Gastroesophageal sphincter (tissue), 4 donors: ENCODE data around the gene GPR160. TPM values are rescaled to one million over a fixed set of nuclear protein-coding genes. Genes with fewer than 3 reads are reported as not detected.

Experiments used
- ATAC-seq: fragments of 150-250 bp; one replicate; pipeline ENCODE4 v1.9.1; 2016; ENCODE audit warnings: mild to moderate bottlenecking, moderate library complexity
- H3K27ac ChIP-seq, 4 donors: fragments of 200-600 bp; sonication (generic) in 3 of 4; 1 replicate in 3 of 4; 2 replicates in 1 of 4; pipeline ENCODE4 v1.5.1; 2016 to 2019
- H3K27me3 ChIP-seq: fragments of 200-600 bp; sonication (generic); one replicate; pipeline ENCODE4 v1.5.1; 2019
- H3K36me3 ChIP-seq, 2 donors: fragments of 200-600 bp; sonication (generic); one replicate each; pipeline ENCODE4 v1.5.1; 2019; ENCODE audit warnings: control low read depth in 1 of 2
- H3K4me1 ChIP-seq, 3 donors: fragments of 200-600 bp; sonication (generic); 1 replicate in 2 of 3; 2 replicates in 1 of 3; pipeline ENCODE4 v1.5.1; 2016 to 2019; ENCODE audit warnings: control low read depth in 2 of 3
- H3K4me3 ChIP-seq, 2 donors: fragments of 200-600 bp; sonication (generic); one replicate each; pipeline ENCODE4 v1.5.1; 2019; ENCODE audit warnings: mild to moderate bottlenecking in 1 of 2, moderate library complexity in 1 of 2
- H3K9me3 ChIP-seq, 3 donors: fragments of 200-600 bp; sonication (generic); one replicate each; pipeline ENCODE4 v1.5.1; 2017 to 2019; ENCODE audit warnings: control low read depth in 2 of 3
- EP300 ChIP-seq: sonication (generic); formaldehyde crosslinking; IDR thresholded peaks from one replicate; pipeline ENCODE4 v1.6.1; 2017; ENCODE audit warnings: antibody characterized with exemption, mild to moderate bottlenecking
- POLR2A ChIP-seq, 2 donors: fragments of 450-650 bp; IDR thresholded peaks; one replicate each; pipeline ENCODE4 v1.6.1; 2017; ENCODE audit warnings: antibody characterized with exemption in 2 of 2, mild to moderate bottlenecking in 2 of 2, moderate library complexity in 1 of 2
- POLR2AphosphoS5 ChIP-seq: sonication (generic); formaldehyde crosslinking; IDR thresholded peaks from one replicate; pipeline ENCODE4 v1.6.1; 2017; ENCODE audit warnings: antibody characterized with exemption
- WGBS, 2 donors: methylation state at CpG; one replicate each; pipeline ENCODE4 v1.1.5; 2018; ENCODE audit warnings: low coverage in 1 of 2; 5-methylcytosine and 5-hydroxymethylcytosine counted together
- total RNA-seq, 4 donors: library from RNA; depleted of rRNA; stranded (reverse); fragments of >200 nt; gene quantifications; one replicate each; pipeline ENCODE4 v1.1.0, GENCODE V29; 2016
- TF ChIP-seq, protein P1 (sequence below), 4 experiments: fragments of 200-600 bp in 2 of 4; fragments of 450-650 bp in 2 of 4; sonication (generic) in 1 of 4; IDR thresholded peaks; one replicate each; pipeline ENCODE4 v1.5.1; 2017 to 2019; ENCODE audit warnings: antibody characterized with exemption in 4 of 4, mild to moderate bottlenecking in 2 of 4, moderate library complexity in 2 of 4

The GPR160 gene
- total RNA-seq, 4 donors from 2014 or later = 0.31 to 4.3 (median 0.94) TPM

DNA sequence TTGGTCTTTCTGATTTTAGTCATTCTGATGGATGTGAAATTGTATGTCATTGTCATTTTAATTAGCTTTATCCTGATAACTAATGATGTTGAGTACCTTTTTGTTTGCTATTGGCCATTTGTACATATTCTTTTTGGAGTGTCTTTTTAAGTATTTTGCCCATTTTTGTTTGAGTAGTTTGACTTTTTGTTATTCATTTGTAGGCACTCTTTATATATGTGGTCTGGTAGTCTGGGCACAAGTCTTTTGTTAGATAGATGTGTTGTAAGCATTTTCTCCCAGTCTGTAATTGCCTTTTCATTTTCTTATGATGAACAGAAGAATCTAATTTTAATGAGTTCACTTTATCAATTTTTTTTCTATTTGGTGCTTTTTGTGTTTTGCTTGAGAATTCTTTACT lies 14.6 kb downstream of the GPR160 start:
- TF ChIP-seq POLR2AphosphoS5 = no peak
- TF ChIP-seq, protein P1, sequence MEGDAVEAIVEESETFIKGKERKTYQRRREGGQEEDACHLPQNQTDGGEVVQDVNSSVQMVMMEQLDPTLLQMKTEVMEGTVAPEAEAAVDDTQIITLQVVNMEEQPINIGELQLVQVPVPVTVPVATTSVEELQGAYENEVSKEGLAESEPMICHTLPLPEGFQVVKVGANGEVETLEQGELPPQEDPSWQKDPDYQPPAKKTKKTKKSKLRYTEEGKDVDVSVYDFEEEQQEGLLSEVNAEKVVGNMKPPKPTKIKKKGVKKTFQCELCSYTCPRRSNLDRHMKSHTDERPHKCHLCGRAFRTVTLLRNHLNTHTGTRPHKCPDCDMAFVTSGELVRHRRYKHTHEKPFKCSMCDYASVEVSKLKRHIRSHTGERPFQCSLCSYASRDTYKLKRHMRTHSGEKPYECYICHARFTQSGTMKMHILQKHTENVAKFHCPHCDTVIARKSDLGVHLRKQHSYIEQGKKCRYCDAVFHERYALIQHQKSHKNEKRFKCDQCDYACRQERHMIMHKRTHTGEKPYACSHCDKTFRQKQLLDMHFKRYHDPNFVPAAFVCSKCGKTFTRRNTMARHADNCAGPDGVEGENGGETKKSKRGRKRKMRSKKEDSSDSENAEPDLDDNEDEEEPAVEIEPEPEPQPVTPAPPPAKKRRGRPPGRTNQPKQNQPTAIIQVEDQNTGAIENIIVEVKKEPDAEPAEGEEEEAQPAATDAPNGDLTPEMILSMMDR (IDR thresholded peaks at IDR 0.05) = no peak
- TF ChIP-seq EP300 = no peak
- no peak for TF ChIP-seq POLR2A (IDR thresholded peaks at IDR 0.05)
- ATAC-seq = no peak

DNA sequence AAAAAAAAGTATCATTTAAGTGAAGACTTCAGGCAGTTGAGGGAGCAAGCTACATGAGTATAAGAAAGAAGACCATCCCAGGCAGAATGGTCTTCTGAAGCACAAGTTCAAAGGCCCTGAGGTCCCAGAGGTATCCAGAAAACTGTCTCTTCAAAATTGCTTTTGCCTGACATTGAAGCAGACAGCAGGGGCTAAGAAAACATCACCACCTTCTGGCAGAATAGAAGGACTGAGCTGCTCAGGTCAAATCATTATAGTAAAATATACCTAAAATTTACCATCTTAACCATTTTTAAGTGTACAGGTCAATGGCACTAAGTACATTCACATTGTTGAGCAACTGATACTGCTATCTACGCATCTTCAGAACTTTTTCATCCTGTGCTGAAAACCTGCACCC lies 16.4 kb downstream of the GPR160 start:
- H3K4me3 ChIP-seq = no peak overlapping the region
- no peaks in the 10 kb centered on the region for H3K4me1 ChIP-seq
- H3K27me3 ChIP-seq = no peaks in the 10 kb centered on the region
- no peaks in the 10 kb centered on the region for H3K9me3 ChIP-seq
- 90% methylated on average over 1 of the region's 1 CpG for WGBS, 2 donors
- no peak for TF ChIP-seq POLR2A (IDR thresholded peaks at IDR 0.05)
- TF ChIP-seq EP300 = no peak
- TF ChIP-seq, protein P1 (IDR thresholded peaks at IDR 0.05) = peak in 1 of 4 experiments; percentile 4
- no peaks in the 10 kb centered on the region for H3K36me3 ChIP-seq
- H3K27ac ChIP-seq = no peak overlapping the region
- ATAC-seq = no peak

More for the DNA sequence above, 14.6 kb downstream of the GPR160 start:
- Histone ChIP-seq H3K4me3 (no peak overlapping the region), H3K4me1 (no peaks in the 10 kb centered on the region), H3K27me3 (no peaks in the 10 kb centered on the region), H3K36me3 (no peaks in the 10 kb centered on the region), H3K9me3 (no peaks in the 10 kb centered on the region), H3K27ac (no peak overlapping the region)

DNA sequence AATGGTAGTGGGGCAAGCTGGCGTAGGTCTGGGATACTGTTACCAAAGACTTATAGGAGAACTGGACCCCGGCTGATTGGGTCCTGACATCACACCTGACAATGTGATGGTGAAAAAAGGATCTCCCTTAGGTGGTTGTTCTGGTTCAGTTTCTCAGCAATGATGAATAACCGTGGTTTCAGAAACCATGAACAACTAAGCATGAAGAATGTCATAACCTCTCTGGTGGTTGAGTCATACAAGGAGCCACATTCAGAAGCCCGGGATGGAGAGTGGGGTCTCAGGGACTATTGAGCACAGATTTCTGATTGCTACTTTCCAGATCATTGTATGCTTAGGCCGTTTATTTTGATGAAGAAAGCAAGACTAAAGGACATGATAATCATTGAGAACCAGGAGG lies 17.4 kb downstream of the GPR160 start:
- H3K9me3 ChIP-seq = no peaks in the 10 kb centered on the region
- no peaks in the 10 kb centered on the region for H3K4me1 ChIP-seq
- ATAC-seq = no peak
- no peak overlapping the region for H3K4me3 ChIP-seq
- no peak overlapping the region for H3K27ac ChIP-seq
- no peaks in the 10 kb centered on the region for H3K27me3 ChIP-seq
- TF ChIP-seq POLR2A (IDR thresholded peaks at IDR 0.05) (no peak), EP300 (no peak), POLR2AphosphoS5 (no peak)
- TF ChIP-seq, protein P1 (IDR thresholded peaks at IDR 0.05) = no peak
- H3K36me3 ChIP-seq = no peaks in the 10 kb centered on the region
- 91 to 93% methylated on average over 5 of the region's 5 CpGs for WGBS, 2 donors

DNA sequence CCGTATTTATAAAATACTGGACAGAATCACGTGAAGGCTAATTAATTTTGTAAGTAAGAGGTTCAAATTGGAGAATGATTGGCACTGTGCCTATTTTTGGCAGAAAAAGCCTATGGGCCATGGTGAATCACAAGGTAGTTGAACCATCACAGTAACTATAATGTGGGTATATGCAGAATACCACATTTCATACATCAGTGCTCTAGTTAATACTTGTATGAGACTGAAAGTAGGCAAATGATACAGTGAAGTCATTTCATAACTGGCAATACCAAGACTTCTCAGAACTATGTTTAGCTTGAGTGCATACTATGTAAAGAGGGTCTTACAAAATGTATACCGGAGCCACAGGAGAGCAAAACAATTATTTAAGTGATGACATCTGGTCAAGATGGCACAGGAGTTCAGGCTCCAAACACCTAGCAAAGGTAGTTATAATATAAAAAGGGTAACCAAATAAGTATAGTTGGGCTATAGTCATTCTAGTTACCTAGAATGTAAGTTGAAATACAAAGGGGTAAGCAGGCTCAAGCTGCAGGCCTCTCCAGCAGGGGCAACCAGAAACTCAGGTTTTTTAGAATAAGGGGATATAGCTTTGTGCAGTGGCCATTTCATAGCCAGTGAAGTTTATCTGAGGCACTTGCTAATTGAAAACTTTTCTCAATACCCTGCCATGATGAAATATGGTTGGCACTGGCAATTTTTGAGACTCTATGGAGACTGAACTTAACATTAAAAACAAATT lies 19.1 kb downstream of the GPR160 start:
- WGBS, 2 donors = 80 to 87% methylated on average over 3 of the region's 3 CpGs
- Histone ChIP-seq H3K27ac (no peak overlapping the region), H3K4me1 (no peaks in the 10 kb centered on the region), H3K4me3 (no peak overlapping the region), H3K9me3 (no peaks in the 10 kb centered on the region), H3K27me3 (no peaks in the 10 kb centered on the region), H3K36me3 (no peaks in the 10 kb centered on the region)
- no peak for ATAC-seq
- no peak for TF ChIP-seq POLR2A (IDR thresholded peaks at IDR 0.05)
- TF ChIP-seq, protein P1 (IDR thresholded peaks at IDR 0.05) = no peak
- no peak for TF ChIP-seq EP300
- TF ChIP-seq POLR2AphosphoS5 = no peak

DNA sequence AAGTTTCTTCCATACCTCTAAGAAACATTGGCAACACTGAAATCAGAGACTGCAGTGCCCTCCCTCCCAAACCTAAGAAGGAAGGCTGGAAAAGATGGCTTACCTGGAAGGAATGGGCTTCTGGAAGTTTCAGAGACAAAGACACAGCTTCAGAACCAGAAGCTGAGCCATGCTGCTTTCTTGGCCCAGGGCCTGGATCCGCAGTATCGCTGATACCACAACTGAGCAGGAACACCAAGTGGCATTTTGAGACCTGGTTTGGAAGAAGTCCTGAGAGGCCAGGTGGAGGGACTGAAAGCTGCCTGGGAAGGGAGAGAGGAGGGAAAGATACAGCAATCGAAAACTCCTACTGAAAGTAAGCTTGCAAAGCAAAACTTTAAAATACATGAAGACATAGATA lies 19.8 kb downstream of the GPR160 start:
- Histone ChIP-seq H3K4me3 (no peak overlapping the region), H3K27me3 (no peaks in the 10 kb centered on the region), H3K4me1 (no peaks in the 10 kb centered on the region), H3K36me3 (no peaks in the 10 kb centered on the region), H3K27ac (no peak overlapping the region), H3K9me3 (no peaks in the 10 kb centered on the region)
- WGBS, 2 donors = 78 to 90% methylated on average over 2 to 3 of the region's 3 CpGs
- TF ChIP-seq POLR2AphosphoS5 (no peak), EP300 (no peak), POLR2A (IDR thresholded peaks at IDR 0.05) (no peak)
- TF ChIP-seq, protein P1 (IDR thresholded peaks at IDR 0.05) = no peak
- ATAC-seq = no peak
